Measurements from ENCODE around the gene CDH10. TPM values are rescaled to one million over a fixed set of nuclear protein-coding genes. Genes with fewer than 3 reads are reported as not detected.

The CDH10 gene
- total and polyA plus RNA-seq, 2 donors (not counting 1 experiment from before 2014, with no cell fraction given): not detected

DNA sequence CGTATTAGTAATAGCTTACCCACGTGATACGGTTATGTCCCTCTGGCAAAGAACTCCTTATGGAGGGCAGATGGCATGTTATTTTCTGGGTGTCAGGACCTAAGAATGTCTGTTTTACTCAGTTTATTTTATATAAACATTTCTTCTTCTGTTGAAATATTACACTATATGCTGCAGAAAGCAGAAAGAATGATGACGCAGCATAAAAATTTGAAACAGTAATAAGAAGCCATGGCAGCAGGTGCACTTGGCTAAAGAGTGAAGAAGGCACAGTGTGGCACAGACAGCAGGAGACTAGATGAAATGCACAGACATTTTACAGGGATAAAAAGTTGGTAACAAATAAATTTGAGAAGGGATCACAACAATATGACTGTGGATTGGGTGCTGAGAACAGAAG is 46.3 kb upstream of the CDH10 start:
- ChIA-PET CTCF (no interaction called here), POLR2A (no interaction called here)
- H2AFZ ChIP-seq (ENCODE audit: insufficient read depth, low read depth, low read length, poor library complexity, severe bottlenecking): no peak overlapping the region
- no peak overlapping the region for H3K27ac Mint-ChIP-seq
- H3K27ac ChIP-seq (ENCODE audit: low read length in 2 of 2): no peak overlapping the region
- H3K4me2 ChIP-seq (replicated peaks; ENCODE audit: low read depth, low read length, poor library complexity, severe bottlenecking): no peak overlapping the region
- H3K4me1 Mint-ChIP-seq: no peaks in the 10 kb centered on the region
- peaks cover 0 to 18% (median 1%) of the 10 kb centered on the region in 3 donors for H3K9me3 ChIP-seq (ENCODE audit: control extremely low read depth in 1 of 3, control insufficient read depth in 2 of 3, insufficient read depth in 1 of 3, low read length in 2 of 3)
- no peak for TF ChIP-seq EZH2 (IDR thresholded peaks at IDR 0.05; ENCODE audit: borderline replicate concordance, insufficient read depth, low read depth, low read length, poor library complexity, severe bottlenecking)
- TF ChIP-seq, protein P1, sequence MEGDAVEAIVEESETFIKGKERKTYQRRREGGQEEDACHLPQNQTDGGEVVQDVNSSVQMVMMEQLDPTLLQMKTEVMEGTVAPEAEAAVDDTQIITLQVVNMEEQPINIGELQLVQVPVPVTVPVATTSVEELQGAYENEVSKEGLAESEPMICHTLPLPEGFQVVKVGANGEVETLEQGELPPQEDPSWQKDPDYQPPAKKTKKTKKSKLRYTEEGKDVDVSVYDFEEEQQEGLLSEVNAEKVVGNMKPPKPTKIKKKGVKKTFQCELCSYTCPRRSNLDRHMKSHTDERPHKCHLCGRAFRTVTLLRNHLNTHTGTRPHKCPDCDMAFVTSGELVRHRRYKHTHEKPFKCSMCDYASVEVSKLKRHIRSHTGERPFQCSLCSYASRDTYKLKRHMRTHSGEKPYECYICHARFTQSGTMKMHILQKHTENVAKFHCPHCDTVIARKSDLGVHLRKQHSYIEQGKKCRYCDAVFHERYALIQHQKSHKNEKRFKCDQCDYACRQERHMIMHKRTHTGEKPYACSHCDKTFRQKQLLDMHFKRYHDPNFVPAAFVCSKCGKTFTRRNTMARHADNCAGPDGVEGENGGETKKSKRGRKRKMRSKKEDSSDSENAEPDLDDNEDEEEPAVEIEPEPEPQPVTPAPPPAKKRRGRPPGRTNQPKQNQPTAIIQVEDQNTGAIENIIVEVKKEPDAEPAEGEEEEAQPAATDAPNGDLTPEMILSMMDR (IDR thresholded peaks at IDR 0.05): no peak
- peaks cover 8% of the 10 kb centered on the region for H3K9me3 Mint-ChIP-seq (ENCODE audit: insufficient read depth)
- H3K79me2 ChIP-seq (ENCODE audit: control insufficient read depth, insufficient read depth, low read length): no peaks in the 10 kb centered on the region
- no peaks in the 10 kb centered on the region for H3K27me3 Mint-ChIP-seq
- no peaks in the 10 kb centered on the region for H3K4me1 ChIP-seq (ENCODE audit: control insufficient read depth in 2 of 2, insufficient read depth in 2 of 2, low read length in 2 of 2)
- no peak for DNase-seq
- H3K36me3 ChIP-seq (replicated peaks in 1 of 2; ENCODE audit: control extremely low read depth in 1 of 2, control insufficient read depth in 1 of 2, extremely low read depth in 1 of 2, insufficient read depth in 2 of 2, low read length in 1 of 2): no peaks in the 10 kb centered on the region
- no peak overlapping the region for H3K9ac ChIP-seq (ENCODE audit: low read length)
- no peak overlapping the region for H3K4me3 ChIP-seq (ENCODE audit: control extremely low read depth in 1 of 5, extremely low read depth in 1 of 5, insufficient read depth in 1 of 5, low read depth in 2 of 5, low read length in 4 of 5)
- WGBS (ENCODE audit: insufficient coverage): 100% methylated on average over 1 of the region's 4 CpGs
- ATAC-seq (ENCODE audit: low read depth): no peak
- no peaks in the 10 kb centered on the region for H3K27me3 ChIP-seq (replicated peaks in 1 of 4; ENCODE audit: control extremely low read depth in 1 of 4, control insufficient read depth in 3 of 4, insufficient read depth in 4 of 4, low read length in 3 of 4)
- no peaks in the 10 kb centered on the region for H4K20me1 ChIP-seq (ENCODE audit: control insufficient read depth, insufficient read depth, low read length, poor library complexity, severe bottlenecking)
- intact Hi-C loops (cut with micrococcal nuclease): no loop called here
- no peak overlapping the region for H3K4me3 Mint-ChIP-seq

DNA sequence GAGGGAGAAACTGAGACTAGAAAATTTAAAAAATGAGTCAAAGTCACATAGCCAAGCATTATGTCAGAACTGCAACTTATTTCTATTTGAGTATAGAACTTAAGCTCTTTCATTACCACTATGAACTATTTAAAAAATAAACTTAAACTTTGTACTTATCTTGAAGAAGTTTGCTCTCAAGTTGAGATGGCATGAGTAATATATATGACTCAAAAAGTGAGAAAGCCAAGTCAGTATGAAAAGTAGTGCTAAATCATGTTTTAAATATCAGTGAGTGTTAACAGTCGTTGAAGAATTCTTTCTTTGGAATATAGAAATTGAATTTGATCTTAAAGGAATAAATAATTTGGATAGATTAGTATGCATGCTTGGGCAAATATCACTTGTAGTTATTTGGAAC is 36.3 kb upstream of the CDH10 start:
- ATAC-seq (ENCODE audit: low read depth): no peak
- Mint-ChIP-seq H3K27me3 (no peaks in the 10 kb centered on the region), H3K4me1 (no peaks in the 10 kb centered on the region), H3K27ac (no peak overlapping the region), H3K4me3 (no peak overlapping the region), H3K9me3 (ENCODE audit: insufficient read depth) (peaks cover 4% of the 10 kb centered on the region)
- Histone ChIP-seq H3K9me3 (ENCODE audit: control extremely low read depth in 1 of 3, control insufficient read depth in 2 of 3, insufficient read depth in 1 of 3, low read length in 2 of 3) (peaks cover 0 to 8% (median 5%) of the 10 kb centered on the region in 3 donors), H3K79me2 (ENCODE audit: control insufficient read depth, insufficient read depth, low read length) (no peaks in the 10 kb centered on the region), H3K27me3 (replicated peaks in 1 of 4; ENCODE audit: control extremely low read depth in 1 of 4, control insufficient read depth in 3 of 4, insufficient read depth in 4 of 4, low read length in 3 of 4) (no peaks in the 10 kb centered on the region), H4K20me1 (ENCODE audit: control insufficient read depth, insufficient read depth, low read length, poor library complexity, severe bottlenecking) (no peaks in the 10 kb centered on the region), H3K27ac (ENCODE audit: low read length in 2 of 2) (no peak overlapping the region), H3K4me3 (ENCODE audit: control extremely low read depth in 1 of 5, extremely low read depth in 1 of 5, insufficient read depth in 1 of 5, low read depth in 2 of 5, low read length in 4 of 5) (no peak overlapping the region), H3K4me2 (replicated peaks; ENCODE audit: low read depth, low read length, poor library complexity, severe bottlenecking) (no peak overlapping the region), H2AFZ (ENCODE audit: insufficient read depth, low read depth, low read length, poor library complexity, severe bottlenecking) (no peak overlapping the region), H3K4me1 (ENCODE audit: control insufficient read depth in 2 of 2, insufficient read depth in 2 of 2, low read length in 2 of 2) (no peaks in the 10 kb centered on the region), H3K36me3 (replicated peaks in 1 of 2; ENCODE audit: control extremely low read depth in 1 of 2, control insufficient read depth in 1 of 2, extremely low read depth in 1 of 2, insufficient read depth in 2 of 2, low read length in 1 of 2) (no peaks in the 10 kb centered on the region), H3K9ac (ENCODE audit: low read length) (no peak overlapping the region)
- ChIA-PET CTCF (no interaction called here), POLR2A (no interaction called here)
- intact Hi-C loops (cut with micrococcal nuclease): no loop called here
- no peak for DNase-seq
- 67% methylated on average over 1 of the region's 1 CpG for WGBS (ENCODE audit: insufficient coverage)
- TF ChIP-seq, protein P1 (IDR thresholded peaks at IDR 0.05): no peak
- TF ChIP-seq EZH2 (IDR thresholded peaks at IDR 0.05; ENCODE audit: borderline replicate concordance, insufficient read depth, low read depth, low read length, poor library complexity, severe bottlenecking): no peak

All from B cell (primary cell).